Panc1 (cell line): ENCODE measurements around the gene PDE3B. TPM values are rescaled to one million over a fixed set of nuclear protein-coding genes. Genes with fewer than 3 reads are reported as not detected.

Experiments used
- ATAC-seq: fragments of 200-7000 bp; cut with Tn5 transposase; 2 replicates; pipeline ENCODE4 v1.9.1; 2020; ENCODE audit warnings: mild to moderate bottlenecking, moderate library complexity
- BruUV-seq: library from RNA; stranded (reverse); fragments of 400-500 nt; replicated peaks from 2 replicates; lab custom pipeline; 2021; lab: Mats Ljungman, UMichigan
- CTCF ChIA-PET: fragments of 300-600 bp; sonication (Branson Sonifier 250); formaldehyde crosslinking; loops from one replicate; lab custom pipeline; 2022; ENCODE audit warnings: antibody characterized with exemption; lab: Charles Lee
- POLR2A ChIA-PET: fragments of 300-600 bp; sonication (Branson Sonifier 250); formaldehyde crosslinking; loops from one replicate; lab custom pipeline; 2022; ENCODE audit warnings: antibody characterized with exemption; lab: Charles Lee
- DNase-seq: peaks from one replicate; pipeline ENCODE4 v3.0.0-alpha.2; 2010; ENCODE audit warnings: low read depth, low spot score
- H3K27ac ChIP-seq: 2 replicates; pipeline ENCODE4 v1.5.1; 2011; ENCODE audit warnings: mild to moderate bottlenecking, low read length, inconsistent platforms
- H3K27me3 ChIP-seq: fragments of 200-500 bp; sonication (Bioruptor generic); 2 replicates; pipeline ENCODE4 v1.6.0; 2014; ENCODE audit warnings: low read length, inconsistent platforms; ENCODE audit not compliant: control insufficient read depth, insufficient read depth
- H3K36me3 ChIP-seq: fragments of 200-500 bp; sonication (Bioruptor generic); 2 replicates; pipeline ENCODE4 v1.5.1; 2014; ENCODE audit warnings: inconsistent platforms, mild to moderate bottlenecking, low read length, moderate library complexity; ENCODE audit not compliant: control insufficient read depth, insufficient read depth
- H3K4me1 ChIP-seq: 2 replicates; pipeline ENCODE4 v1.5.1; 2011; ENCODE audit warnings: inconsistent platforms, mild to moderate bottlenecking, low read length, moderate library complexity; ENCODE audit not compliant: control insufficient read depth, insufficient read depth
- H3K4me3 ChIP-seq, 2 experiments: 2 replicates each; pipeline ENCODE4 v1.5.1; 2011 to 2012; ENCODE audit warnings: low read depth in 2 of 2, low read length in 2 of 2, mild to moderate bottlenecking in 2 of 2, inconsistent platforms in 1 of 2, moderate library complexity in 1 of 2
- H3K9me3 ChIP-seq: fragments of 200-500 bp; sonication (Bioruptor generic); 2 replicates; pipeline ENCODE4 v1.5.1; 2014; ENCODE audit warnings: low read depth, mild to moderate bottlenecking, inconsistent platforms, low read length, moderate library complexity; ENCODE audit not compliant: control insufficient read depth, insufficient read depth
- POLR2AphosphoS5 ChIP-seq: IDR thresholded peaks from 2 replicates; pipeline ENCODE4 v1.6.1; 2012; ENCODE audit warnings: mild to moderate bottlenecking, low read depth, low read length, moderate library complexity
- SIN3A ChIP-seq: IDR thresholded peaks from 2 replicates; pipeline ENCODE4 v1.6.1; 2012; ENCODE audit warnings: low read depth, mild to moderate bottlenecking, low read length, moderate library complexity, borderline replicate concordance; ENCODE audit not compliant: insufficient read depth
- TCF7L2 ChIP-seq: IDR thresholded peaks from 2 replicates; pipeline ENCODE4 v1.6.1; 2011; ENCODE audit warnings: mild to moderate bottlenecking, low read depth, low read length, inconsistent platforms
- in situ Hi-C: cut with HindIII; loops from 2 replicates; pipeline ENCODE4 v1.10.0; 2016; ENCODE audit warnings: low sequenced_read_pairs, low pct_unique_long_range_greater_than_20kb
- intact Hi-C: fragments of 100-400 bp; cut with micrococcal nuclease; formaldehyde crosslinking; loops from one replicate; pipeline ENCODE4 v1.10.0; 2022; ENCODE audit not compliant: unreplicated experiment
- total RNA-seq: library from RNA; stranded (reverse); gene quantifications from one replicate; pipeline ENCODE4 v1.2.1, GENCODE V29; 2021; ENCODE audit not compliant: unreplicated experiment
- TF ChIP-seq, protein P1 (sequence below), 2 experiments: IDR thresholded peaks; 2 replicates each; pipeline ENCODE4 v1.6.1; 2011 to 2012; ENCODE audit warnings: low read depth in 2 of 2, control low read depth in 1 of 2, low read length in 1 of 2, mild to moderate bottlenecking in 1 of 2, moderate library complexity in 1 of 2; ENCODE audit not compliant: insufficient read depth in 1 of 2
- TF ChIP-seq, protein P2 (sequence below): fragments of 450-650 bp; IDR thresholded peaks from 2 replicates; pipeline ENCODE4 v1.5.1; 2017; ENCODE audit warnings: mild to moderate bottlenecking

The PDE3B gene
- total RNA-seq, 1 experiment from 2014 or later = 33.0 TPM

DNA sequence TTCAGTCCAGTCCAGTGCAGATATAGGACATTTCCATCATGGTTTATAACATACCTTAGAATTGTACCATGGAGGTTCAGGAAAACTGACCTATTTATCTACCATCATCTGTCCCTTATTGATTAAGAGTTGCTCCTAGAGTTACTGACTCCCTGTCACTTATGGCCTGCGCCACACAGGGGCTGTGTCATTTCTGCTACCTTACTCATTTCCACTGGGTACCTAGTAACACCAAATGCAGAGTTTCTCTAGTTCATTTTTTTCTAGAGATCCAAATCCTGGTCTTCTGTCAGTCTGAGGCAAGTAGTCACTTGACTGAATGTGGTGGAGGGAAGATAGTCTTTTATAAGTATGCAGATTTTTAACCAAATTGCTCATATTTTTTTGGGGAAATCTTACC lies 59.2 kb downstream of the PDE3B start:
- ATAC-seq = no peak
- Histone ChIP-seq H3K27me3 (no peaks in the 10 kb centered on the region), H3K4me1 (no peaks in the 10 kb centered on the region; the same call in 1 of the 2 replicates), H3K27ac (no peak overlapping the region), H3K9me3 (peaks cover 50% of the 10 kb centered on the region; the same call in 1 of the 2 replicates), H3K4me3 (no peak overlapping the region), H3K36me3 (no peaks in the 10 kb centered on the region)
- TF ChIP-seq SIN3A (no peak), POLR2AphosphoS5 (no peak), TCF7L2 (no peak)
- TF ChIP-seq, protein P1, sequence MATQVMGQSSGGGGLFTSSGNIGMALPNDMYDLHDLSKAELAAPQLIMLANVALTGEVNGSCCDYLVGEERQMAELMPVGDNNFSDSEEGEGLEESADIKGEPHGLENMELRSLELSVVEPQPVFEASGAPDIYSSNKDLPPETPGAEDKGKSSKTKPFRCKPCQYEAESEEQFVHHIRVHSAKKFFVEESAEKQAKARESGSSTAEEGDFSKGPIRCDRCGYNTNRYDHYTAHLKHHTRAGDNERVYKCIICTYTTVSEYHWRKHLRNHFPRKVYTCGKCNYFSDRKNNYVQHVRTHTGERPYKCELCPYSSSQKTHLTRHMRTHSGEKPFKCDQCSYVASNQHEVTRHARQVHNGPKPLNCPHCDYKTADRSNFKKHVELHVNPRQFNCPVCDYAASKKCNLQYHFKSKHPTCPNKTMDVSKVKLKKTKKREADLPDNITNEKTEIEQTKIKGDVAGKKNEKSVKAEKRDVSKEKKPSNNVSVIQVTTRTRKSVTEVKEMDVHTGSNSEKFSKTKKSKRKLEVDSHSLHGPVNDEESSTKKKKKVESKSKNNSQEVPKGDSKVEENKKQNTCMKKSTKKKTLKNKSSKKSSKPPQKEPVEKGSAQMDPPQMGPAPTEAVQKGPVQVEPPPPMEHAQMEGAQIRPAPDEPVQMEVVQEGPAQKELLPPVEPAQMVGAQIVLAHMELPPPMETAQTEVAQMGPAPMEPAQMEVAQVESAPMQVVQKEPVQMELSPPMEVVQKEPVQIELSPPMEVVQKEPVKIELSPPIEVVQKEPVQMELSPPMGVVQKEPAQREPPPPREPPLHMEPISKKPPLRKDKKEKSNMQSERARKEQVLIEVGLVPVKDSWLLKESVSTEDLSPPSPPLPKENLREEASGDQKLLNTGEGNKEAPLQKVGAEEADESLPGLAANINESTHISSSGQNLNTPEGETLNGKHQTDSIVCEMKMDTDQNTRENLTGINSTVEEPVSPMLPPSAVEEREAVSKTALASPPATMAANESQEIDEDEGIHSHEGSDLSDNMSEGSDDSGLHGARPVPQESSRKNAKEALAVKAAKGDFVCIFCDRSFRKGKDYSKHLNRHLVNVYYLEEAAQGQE (IDR thresholded peaks at IDR 0.05; ENCODE audit: insufficient read depth in 1 of 2, low read depth in 2 of 2, low read length in 1 of 2) = no peak
- TF ChIP-seq, protein P2, sequence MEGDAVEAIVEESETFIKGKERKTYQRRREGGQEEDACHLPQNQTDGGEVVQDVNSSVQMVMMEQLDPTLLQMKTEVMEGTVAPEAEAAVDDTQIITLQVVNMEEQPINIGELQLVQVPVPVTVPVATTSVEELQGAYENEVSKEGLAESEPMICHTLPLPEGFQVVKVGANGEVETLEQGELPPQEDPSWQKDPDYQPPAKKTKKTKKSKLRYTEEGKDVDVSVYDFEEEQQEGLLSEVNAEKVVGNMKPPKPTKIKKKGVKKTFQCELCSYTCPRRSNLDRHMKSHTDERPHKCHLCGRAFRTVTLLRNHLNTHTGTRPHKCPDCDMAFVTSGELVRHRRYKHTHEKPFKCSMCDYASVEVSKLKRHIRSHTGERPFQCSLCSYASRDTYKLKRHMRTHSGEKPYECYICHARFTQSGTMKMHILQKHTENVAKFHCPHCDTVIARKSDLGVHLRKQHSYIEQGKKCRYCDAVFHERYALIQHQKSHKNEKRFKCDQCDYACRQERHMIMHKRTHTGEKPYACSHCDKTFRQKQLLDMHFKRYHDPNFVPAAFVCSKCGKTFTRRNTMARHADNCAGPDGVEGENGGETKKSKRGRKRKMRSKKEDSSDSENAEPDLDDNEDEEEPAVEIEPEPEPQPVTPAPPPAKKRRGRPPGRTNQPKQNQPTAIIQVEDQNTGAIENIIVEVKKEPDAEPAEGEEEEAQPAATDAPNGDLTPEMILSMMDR = no peak
- no TSS peak for BruUV-seq
- ChIA-PET CTCF (no interaction called here), POLR2A (no interaction called here)
- DNase-seq = no peak
- in situ Hi-C loops (no loop called here), intact Hi-C loops (no loop called here)

DNA sequence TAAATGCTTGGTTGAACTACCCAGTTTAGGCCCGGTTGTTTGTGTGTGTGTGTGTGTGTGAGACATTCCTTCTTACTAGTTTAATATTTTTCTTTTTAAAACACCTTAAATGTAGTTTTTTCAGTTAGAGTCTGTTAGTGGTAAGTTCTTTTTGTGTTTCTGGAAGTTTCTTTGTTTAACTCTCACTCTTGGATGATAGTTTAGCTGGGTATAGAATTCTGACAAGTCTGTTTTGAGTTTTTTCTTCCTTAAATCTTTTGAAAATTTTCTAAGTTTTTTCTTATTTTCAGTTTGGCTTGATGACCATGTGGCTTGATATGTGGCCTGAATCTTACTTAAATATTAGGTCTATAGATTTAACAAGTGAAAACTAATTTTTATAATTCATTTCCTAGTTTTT lies 60.1 kb downstream of the PDE3B start:
- POLR2A ChIA-PET = no interaction called here
- ATAC-seq = no peak
- no peak for DNase-seq
- CTCF ChIA-PET = no interaction called here
- H3K9me3 ChIP-seq = peaks cover 50% of the 10 kb centered on the region; the same call in 1 of the 2 replicates
- no peaks in the 10 kb centered on the region for H3K36me3 ChIP-seq
- H3K27ac ChIP-seq = no peak overlapping the region
- H3K4me3 ChIP-seq = no peak overlapping the region
- in situ Hi-C loops (no loop called here), intact Hi-C loops (no loop called here)
- no TSS peak for BruUV-seq
- no peaks in the 10 kb centered on the region for H3K27me3 ChIP-seq
- TF ChIP-seq, protein P2 = no peak
- TF ChIP-seq POLR2AphosphoS5 (no peak), TCF7L2 (no peak), SIN3A (no peak)
- TF ChIP-seq, protein P1 (IDR thresholded peaks at IDR 0.05; ENCODE audit: insufficient read depth in 1 of 2, low read depth in 2 of 2, low read length in 1 of 2) = no peak
- no peaks in the 10 kb centered on the region; the same call in 1 of the 2 replicates for H3K4me1 ChIP-seq
